Suprapubic skin (tissue), 4 donors: ENCODE measurements around the gene RASSF5.

ENCODE experiments used
- EP300 ChIP-seq: sonication (generic); formaldehyde crosslinking; IDR thresholded peaks from one replicate; pipeline ENCODE4 v1.6.1; 2017; ENCODE audit warnings: antibody characterized with exemption
- POLR2AphosphoS5 ChIP-seq, 3 donors: sonication (generic); formaldehyde crosslinking; IDR thresholded peaks; one replicate each; pipeline ENCODE4 v1.6.1; 2017; ENCODE audit warnings: antibody characterized with exemption in 3 of 3
- TF ChIP-seq, protein P1 (sequence below), 2 donors: fragments of 200-600 bp in 1 of 2; fragments of 450-650 bp in 1 of 2; sonication (generic) in 1 of 2; IDR thresholded peaks; one replicate each; pipeline ENCODE4 v1.5.1; 2016 to 2019; ENCODE audit warnings: antibody characterized with exemption in 2 of 2, mild to moderate bottlenecking in 1 of 2, moderate library complexity in 1 of 2

- TF ChIP-seq, protein P1, sequence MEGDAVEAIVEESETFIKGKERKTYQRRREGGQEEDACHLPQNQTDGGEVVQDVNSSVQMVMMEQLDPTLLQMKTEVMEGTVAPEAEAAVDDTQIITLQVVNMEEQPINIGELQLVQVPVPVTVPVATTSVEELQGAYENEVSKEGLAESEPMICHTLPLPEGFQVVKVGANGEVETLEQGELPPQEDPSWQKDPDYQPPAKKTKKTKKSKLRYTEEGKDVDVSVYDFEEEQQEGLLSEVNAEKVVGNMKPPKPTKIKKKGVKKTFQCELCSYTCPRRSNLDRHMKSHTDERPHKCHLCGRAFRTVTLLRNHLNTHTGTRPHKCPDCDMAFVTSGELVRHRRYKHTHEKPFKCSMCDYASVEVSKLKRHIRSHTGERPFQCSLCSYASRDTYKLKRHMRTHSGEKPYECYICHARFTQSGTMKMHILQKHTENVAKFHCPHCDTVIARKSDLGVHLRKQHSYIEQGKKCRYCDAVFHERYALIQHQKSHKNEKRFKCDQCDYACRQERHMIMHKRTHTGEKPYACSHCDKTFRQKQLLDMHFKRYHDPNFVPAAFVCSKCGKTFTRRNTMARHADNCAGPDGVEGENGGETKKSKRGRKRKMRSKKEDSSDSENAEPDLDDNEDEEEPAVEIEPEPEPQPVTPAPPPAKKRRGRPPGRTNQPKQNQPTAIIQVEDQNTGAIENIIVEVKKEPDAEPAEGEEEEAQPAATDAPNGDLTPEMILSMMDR (IDR thresholded peaks at IDR 0.05), result no peak
- TF ChIP-seq POLR2AphosphoS5 (IDR thresholded peaks at IDR 0.05) (no peak), EP300 (no peak)
Measured at GRCh38 chr1:206510371-206510770, 3.0 kb downstream of the RASSF5 start.
